Gastrocnemius medialis (tissue), 4 donors: Measurements from ENCODE around the gene CAV1. TPM values are rescaled to one million over a fixed set of nuclear protein-coding genes. Genes with fewer than 3 reads are reported as not detected.

ENCODE experiments used
- total RNA-seq, 4 donors: library from RNA; depleted of rRNA; stranded (reverse); fragments of >200 nt; gene quantifications; one replicate each; pipeline versions ENCODE4 v1.1.0 to v1.2.3, GENCODE V29; 2016

Gene CAV1
- total RNA-seq, 4 donors from 2014 or later = 64.7 to 87.8 (median 71.2) TPM

Other genes with a start within 250 kb of the CAV1 start
- gene CAV2, start 25.3 kb upstream of the CAV1 start, total RNA-seq = 10 to 100 TPM; 12.7 to 26.2 (median 14.9) TPM
- 10 to 100 TPM; 15.9 to 36.8 (median 28.7) TPM for gene MET, start 147.2 kb downstream of the CAV1 start, total RNA-seq